ENCODE data around the gene NME3. TPM values are rescaled to one million over a fixed set of nuclear protein-coding genes. Genes with fewer than 3 reads are reported as not detected.

The NME3 gene
- total RNA-seq, 5 donors from 2014 or later (not counting 1 experiment from before 2014, with no cell fraction given) = 45.1 to 95.9 (median 87.5) TPM

- peaks cover 16% of the 10 kb centered on the region for H3K36me3 Mint-ChIP-seq
- POLR2A ChIA-PET = no interaction called here
- ATAC-seq (replicated peaks in 1 of 4) (no peak), DNase-seq (no peak)
- Histone ChIP-seq H3K36me3 (ENCODE audit: control insufficient read depth in 2 of 2, extremely low read depth in 1 of 2, insufficient read depth in 1 of 2, low read length in 1 of 2) (peaks cover 28 to 64% of the 10 kb centered on the region in 2 donors), H3K27ac (ENCODE audit: low read length) (no peak overlapping the region), H3K4me1 (ENCODE audit: control insufficient read depth in 1 of 2, extremely low read depth in 1 of 2, insufficient read depth in 2 of 2, low read length in 2 of 2) (peaks cover 0 to 2% of the 10 kb centered on the region in 2 experiments), H3K4me3 (ENCODE audit: control insufficient read depth in 1 of 2, extremely low read depth in 1 of 2, low read length in 1 of 2) (no peak overlapping the region), H3K9me3 (no peaks in the 10 kb centered on the region), H3K27me3 (replicated peaks in 1 of 2; ENCODE audit: control insufficient read depth in 2 of 2, extremely low read depth in 1 of 2, insufficient read depth in 2 of 2, low read length in 1 of 2) (no peaks in the 10 kb centered on the region)
- CTCF ChIA-PET = no interaction called here
- H3K4me1 Mint-ChIP-seq = peaks cover 0 to under 1% (median 0%) of the 10 kb centered on the region in 3 donors
- H3K27me3 Mint-ChIP-seq = no peaks in the 10 kb centered on the region
- H3K9me3 Mint-ChIP-seq = no peaks in the 10 kb centered on the region
- H3K27ac Mint-ChIP-seq = no peak overlapping the region
- WGBS (ENCODE audit: insufficient coverage) = over 99% methylated on average over 24 of the region's 24 CpGs
- no peak overlapping the region for H3K4me3 Mint-ChIP-seq
These were observed 8.3 kb downstream of the NME3 start for GRCh38 chr16:1762879-1763520.

GRCh38 chr16:1762196-1762878, 9.0 kb downstream of the NME3 start:
- no peaks in the 10 kb centered on the region for H3K9me3 Mint-ChIP-seq
- no peak for ATAC-seq (replicated peaks in 1 of 4)
- no peak for DNase-seq
- Histone ChIP-seq H3K4me3 (ENCODE audit: control insufficient read depth in 1 of 2, extremely low read depth in 1 of 2, low read length in 1 of 2) (no peak overlapping the region), H3K9me3 (no peaks in the 10 kb centered on the region), H3K27me3 (replicated peaks in 1 of 2; ENCODE audit: control insufficient read depth in 2 of 2, extremely low read depth in 1 of 2, insufficient read depth in 2 of 2, low read length in 1 of 2) (no peaks in the 10 kb centered on the region), H3K27ac (ENCODE audit: low read length) (no peak overlapping the region), H3K4me1 (ENCODE audit: control insufficient read depth in 1 of 2, extremely low read depth in 1 of 2, insufficient read depth in 2 of 2, low read length in 2 of 2) (peaks cover 0 to 8% of the 10 kb centered on the region in 2 experiments), H3K36me3 (ENCODE audit: control insufficient read depth in 2 of 2, extremely low read depth in 1 of 2, insufficient read depth in 1 of 2, low read length in 1 of 2) (peaks cover 28 to 59% of the 10 kb centered on the region in 2 donors)
- ChIA-PET CTCF (no interaction called here), POLR2A (no interaction called here)
- H3K4me1 Mint-ChIP-seq = peaks cover 0 to 6% (median 2%) of the 10 kb centered on the region in 3 donors
- H3K27ac Mint-ChIP-seq = no peak overlapping the region
- WGBS (ENCODE audit: insufficient coverage) = 97% methylated on average over 22 of the region's 30 CpGs
- peaks cover 14% of the 10 kb centered on the region for H3K36me3 Mint-ChIP-seq
- no peak overlapping the region for H3K4me3 Mint-ChIP-seq
- no peaks in the 10 kb centered on the region for H3K27me3 Mint-ChIP-seq

GRCh38 chr16:1761751-1762150, 9.6 kb downstream of the NME3 start:
- CTCF ChIA-PET = no interaction called here
- Mint-ChIP-seq H3K4me1 (peaks cover 0 to 12% (median 7%) of the 10 kb centered on the region in 3 donors), H3K27me3 (no peaks in the 10 kb centered on the region), H3K27ac (no peak overlapping the region), H3K9me3 (no peaks in the 10 kb centered on the region), H3K36me3 (peaks cover 12% of the 10 kb centered on the region), H3K4me3 (no peak overlapping the region)
- Histone ChIP-seq H3K36me3 (ENCODE audit: control insufficient read depth in 2 of 2, extremely low read depth in 1 of 2, insufficient read depth in 1 of 2, low read length in 1 of 2) (peaks cover 28 to 53% of the 10 kb centered on the region in 2 donors), H3K27ac (ENCODE audit: low read length) (no peak overlapping the region), H3K4me1 (ENCODE audit: control insufficient read depth in 1 of 2, extremely low read depth in 1 of 2, insufficient read depth in 2 of 2, low read length in 2 of 2) (peaks cover 0 to 14% of the 10 kb centered on the region in 2 experiments), H3K27me3 (replicated peaks in 1 of 2; ENCODE audit: control insufficient read depth in 2 of 2, extremely low read depth in 1 of 2, insufficient read depth in 2 of 2, low read length in 1 of 2) (no peaks in the 10 kb centered on the region), H3K4me3 (ENCODE audit: control insufficient read depth in 1 of 2, extremely low read depth in 1 of 2, low read length in 1 of 2) (no peak overlapping the region), H3K9me3 (no peaks in the 10 kb centered on the region)
- DNase-seq (no peak), ATAC-seq (replicated peaks in 1 of 4) (no peak)
- 95% methylated on average over 14 of the region's 15 CpGs for WGBS (ENCODE audit: insufficient coverage)
- POLR2A ChIA-PET = no interaction called here

- WGBS (ENCODE audit: insufficient coverage) = 96% methylated on average over 11 of the region's 15 CpGs
- peaks cover 12% of the 10 kb centered on the region for H3K36me3 Mint-ChIP-seq
- ATAC-seq (replicated peaks in 1 of 4) = no peak
These were observed 10.4 kb downstream of the NME3 start for GRCh38 chr16:1760911-1761310.

DNA sequence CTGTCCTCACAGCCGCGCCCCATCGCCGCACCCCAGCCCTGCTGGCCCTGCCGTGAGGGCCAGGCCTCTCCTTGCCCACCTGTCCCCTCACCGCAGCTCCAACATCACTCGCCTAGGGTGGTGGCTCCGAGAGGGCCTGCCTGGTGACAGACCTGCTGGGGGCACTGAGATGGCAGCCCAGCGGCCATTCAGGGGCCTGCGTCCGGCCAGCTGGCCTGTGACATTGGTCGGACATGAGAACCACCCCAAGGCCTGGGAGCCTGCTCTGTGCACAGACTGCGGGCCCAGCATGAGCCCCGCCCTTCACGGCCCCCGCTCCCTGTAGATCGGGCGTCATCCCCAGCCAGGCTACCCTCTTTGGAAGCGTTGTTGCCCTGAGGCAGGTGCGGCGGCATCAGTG, 11.8 kb downstream of the NME3 start:
- CTCF ChIA-PET = no interaction called here
- Mint-ChIP-seq H3K36me3 (peaks cover 14% of the 10 kb centered on the region), H3K4me3 (no peak overlapping the region)

More at GRCh38 chr16:1760911-1761310, 10.4 kb downstream of the NME3 start:
- no peak for DNase-seq
- Mint-ChIP-seq H3K27ac (no peak overlapping the region), H3K9me3 (no peaks in the 10 kb centered on the region), H3K4me1 (peaks cover 0 to 15% (median 9%) of the 10 kb centered on the region in 3 donors), H3K27me3 (no peaks in the 10 kb centered on the region), H3K4me3 (no peak overlapping the region)
- Histone ChIP-seq H3K4me1 (ENCODE audit: control insufficient read depth in 1 of 2, extremely low read depth in 1 of 2, insufficient read depth in 2 of 2, low read length in 2 of 2) (peaks cover 0 to 14% of the 10 kb centered on the region in 2 experiments), H3K4me3 (ENCODE audit: control insufficient read depth in 1 of 2, extremely low read depth in 1 of 2, low read length in 1 of 2) (no peak overlapping the region), H3K27ac (ENCODE audit: low read length) (no peak overlapping the region), H3K27me3 (replicated peaks in 1 of 2; ENCODE audit: control insufficient read depth in 2 of 2, extremely low read depth in 1 of 2, insufficient read depth in 2 of 2, low read length in 1 of 2) (no peaks in the 10 kb centered on the region), H3K9me3 (no peaks in the 10 kb centered on the region), H3K36me3 (ENCODE audit: control insufficient read depth in 2 of 2, extremely low read depth in 1 of 2, insufficient read depth in 1 of 2, low read length in 1 of 2) (peaks cover 25 to 47% of the 10 kb centered on the region in 2 donors)
- ChIA-PET CTCF (no interaction called here), POLR2A (no interaction called here)

DNA sequence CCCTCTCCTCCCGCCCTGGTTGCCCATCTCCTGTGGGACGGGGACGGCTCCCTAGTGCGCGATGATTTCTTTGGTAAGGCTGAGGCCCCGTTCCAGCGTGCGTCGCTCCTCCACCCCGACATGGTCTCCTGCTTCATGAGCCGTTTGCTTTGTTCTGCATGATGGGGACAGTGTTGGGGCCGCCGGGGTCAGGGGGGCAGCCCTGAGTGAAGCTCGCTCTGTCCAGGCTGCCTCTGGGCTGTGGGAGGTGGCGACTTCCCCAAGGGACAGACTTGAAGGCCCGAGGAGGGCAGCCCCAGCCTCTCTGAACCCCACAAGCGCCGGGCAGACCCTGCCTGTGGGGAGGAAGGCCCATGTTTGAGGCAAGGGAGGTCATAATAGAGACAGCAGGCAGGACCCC, 12.4 kb downstream of the NME3 start:
- CTCF ChIA-PET = no interaction called here

More for the DNA sequence above, 11.8 kb downstream of the NME3 start:
- H3K9me3 ChIP-seq = no peaks in the 10 kb centered on the region
- Mint-ChIP-seq H3K27me3 (no peaks in the 10 kb centered on the region), H3K27ac (no peak overlapping the region), H3K4me1 (peaks cover 6 to 20% (median 9%) of the 10 kb centered on the region in 3 donors), H3K9me3 (no peaks in the 10 kb centered on the region)
- peaks cover 0 to 14% of the 10 kb centered on the region in 2 experiments for H3K4me1 ChIP-seq (ENCODE audit: control insufficient read depth in 1 of 2, extremely low read depth in 1 of 2, insufficient read depth in 2 of 2, low read length in 2 of 2)
- H3K27me3 ChIP-seq (replicated peaks in 1 of 2; ENCODE audit: control insufficient read depth in 2 of 2, extremely low read depth in 1 of 2, insufficient read depth in 2 of 2, low read length in 1 of 2) = no peaks in the 10 kb centered on the region
- DNase-seq (no peak), ATAC-seq (replicated peaks in 1 of 4) (no peak)
- no peak overlapping the region for H3K4me3 ChIP-seq (ENCODE audit: control insufficient read depth in 1 of 2, extremely low read depth in 1 of 2, low read length in 1 of 2)
- POLR2A ChIA-PET = no interaction called here
- H3K36me3 ChIP-seq (ENCODE audit: control insufficient read depth in 2 of 2, extremely low read depth in 1 of 2, insufficient read depth in 1 of 2, low read length in 1 of 2) = peaks cover 24 to 40% of the 10 kb centered on the region in 2 donors
- 96% methylated on average over 19 of the region's 21 CpGs for WGBS (ENCODE audit: insufficient coverage)
- H3K27ac ChIP-seq (ENCODE audit: low read length) = no peak overlapping the region

More for the DNA sequence above, 12.4 kb downstream of the NME3 start:
- ATAC-seq (replicated peaks in 1 of 4) (no peak), DNase-seq (no peak)
- 98% methylated on average over 7 of the region's 18 CpGs for WGBS (ENCODE audit: insufficient coverage)
- Histone ChIP-seq H3K27ac (ENCODE audit: low read length) (no peak overlapping the region), H3K9me3 (no peaks in the 10 kb centered on the region), H3K36me3 (ENCODE audit: control insufficient read depth in 2 of 2, extremely low read depth in 1 of 2, insufficient read depth in 1 of 2, low read length in 1 of 2) (peaks cover 22 to 41% of the 10 kb centered on the region in 2 donors), H3K4me1 (ENCODE audit: control insufficient read depth in 1 of 2, extremely low read depth in 1 of 2, insufficient read depth in 2 of 2, low read length in 2 of 2) (peaks cover 0 to 14% of the 10 kb centered on the region in 2 experiments), H3K27me3 (replicated peaks in 1 of 2; ENCODE audit: control insufficient read depth in 2 of 2, extremely low read depth in 1 of 2, insufficient read depth in 2 of 2, low read length in 1 of 2) (no peaks in the 10 kb centered on the region), H3K4me3 (ENCODE audit: control insufficient read depth in 1 of 2, extremely low read depth in 1 of 2, low read length in 1 of 2) (no peak overlapping the region)
- Mint-ChIP-seq H3K36me3 (peaks cover 14% of the 10 kb centered on the region), H3K4me1 (peaks cover 6 to 20% (median 9%) of the 10 kb centered on the region in 3 donors), H3K27me3 (no peaks in the 10 kb centered on the region), H3K4me3 (no peak overlapping the region), H3K9me3 (no peaks in the 10 kb centered on the region), H3K27ac (no peak overlapping the region)
- POLR2A ChIA-PET = no interaction called here

Data from T-cell (primary cell).